ENCODE measurements around the gene CNOT4.

The CNOT4 gene, protein sequence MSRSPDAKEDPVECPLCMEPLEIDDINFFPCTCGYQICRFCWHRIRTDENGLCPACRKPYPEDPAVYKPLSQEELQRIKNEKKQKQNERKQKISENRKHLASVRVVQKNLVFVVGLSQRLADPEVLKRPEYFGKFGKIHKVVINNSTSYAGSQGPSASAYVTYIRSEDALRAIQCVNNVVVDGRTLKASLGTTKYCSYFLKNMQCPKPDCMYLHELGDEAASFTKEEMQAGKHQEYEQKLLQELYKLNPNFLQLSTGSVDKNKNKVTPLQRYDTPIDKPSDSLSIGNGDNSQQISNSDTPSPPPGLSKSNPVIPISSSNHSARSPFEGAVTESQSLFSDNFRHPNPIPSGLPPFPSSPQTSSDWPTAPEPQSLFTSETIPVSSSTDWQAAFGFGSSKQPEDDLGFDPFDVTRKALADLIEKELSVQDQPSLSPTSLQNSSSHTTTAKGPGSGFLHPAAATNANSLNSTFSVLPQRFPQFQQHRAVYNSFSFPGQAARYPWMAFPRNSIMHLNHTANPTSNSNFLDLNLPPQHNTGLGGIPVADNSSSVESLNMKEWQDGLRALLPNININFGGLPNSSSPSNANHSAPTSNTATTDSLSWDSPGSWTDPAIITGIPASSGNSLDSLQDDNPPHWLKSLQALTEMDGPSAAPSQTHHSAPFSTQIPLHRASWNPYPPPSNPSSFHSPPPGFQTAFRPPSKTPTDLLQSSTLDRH

DNA sequence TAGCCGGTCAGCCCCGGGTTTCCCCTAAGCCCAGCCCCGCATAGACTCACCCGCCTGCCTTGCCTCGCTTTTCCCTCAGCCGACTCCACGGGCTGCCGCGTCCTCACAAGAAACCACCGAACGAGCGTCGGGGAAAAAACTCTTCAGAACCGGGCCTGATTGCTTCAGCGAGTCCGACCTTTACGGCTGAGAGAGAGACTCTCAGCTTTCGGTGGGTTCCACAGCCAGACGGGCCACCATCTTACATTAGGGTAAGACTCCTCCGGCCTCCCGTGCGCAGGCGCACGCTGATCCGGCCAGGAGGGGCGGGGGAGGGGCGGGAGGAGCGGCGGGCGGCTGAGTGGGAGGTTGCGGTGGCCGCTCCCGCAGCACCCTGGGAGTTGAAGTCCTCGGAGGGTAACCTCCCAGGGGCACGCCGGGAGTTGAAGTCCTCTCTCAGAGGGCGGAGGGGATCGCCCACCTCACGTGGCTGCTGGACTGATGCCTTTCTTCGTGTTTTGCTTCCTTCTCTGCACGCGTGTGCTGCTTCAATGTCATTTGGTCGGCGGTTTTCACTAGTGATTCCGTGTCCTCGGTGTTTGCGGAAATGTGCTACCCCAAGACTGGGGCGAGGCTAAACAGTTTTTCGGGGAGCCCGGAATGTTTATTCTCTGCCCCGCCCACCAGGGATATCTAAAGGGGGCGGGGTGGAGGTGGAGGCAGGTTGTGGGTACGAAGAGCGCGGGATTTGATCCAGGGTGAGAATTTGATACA lies at the start of gene CNOT4:
Gene CNOT4 (minus strand): TSS at position 264 of the 753 bp plus-strand sequence. CDS start 71,771 bp downstream, outside the sequence.
- peak; percentile 99 for DNase-seq

DNA sequence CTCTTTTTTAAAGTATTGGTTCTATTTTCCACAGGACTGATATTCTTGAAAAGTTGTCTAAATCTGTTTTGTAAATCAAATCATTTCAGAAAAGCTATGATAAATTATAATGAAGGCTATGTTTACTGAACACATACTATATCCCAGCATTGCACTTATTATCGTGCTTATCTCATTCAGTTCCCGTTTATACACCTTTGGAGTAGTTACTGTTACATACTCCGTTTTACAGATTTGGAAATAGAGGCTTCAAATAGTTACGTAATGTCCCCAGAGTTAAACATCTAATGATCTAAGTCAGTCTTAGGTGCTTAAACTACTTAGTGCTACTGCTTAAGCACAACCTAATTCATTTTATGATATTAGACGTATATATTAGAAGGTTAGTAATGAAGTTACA lies 49.0 kb upstream of the CNOT4 start:
- DNase-seq, result no peak

DNA sequence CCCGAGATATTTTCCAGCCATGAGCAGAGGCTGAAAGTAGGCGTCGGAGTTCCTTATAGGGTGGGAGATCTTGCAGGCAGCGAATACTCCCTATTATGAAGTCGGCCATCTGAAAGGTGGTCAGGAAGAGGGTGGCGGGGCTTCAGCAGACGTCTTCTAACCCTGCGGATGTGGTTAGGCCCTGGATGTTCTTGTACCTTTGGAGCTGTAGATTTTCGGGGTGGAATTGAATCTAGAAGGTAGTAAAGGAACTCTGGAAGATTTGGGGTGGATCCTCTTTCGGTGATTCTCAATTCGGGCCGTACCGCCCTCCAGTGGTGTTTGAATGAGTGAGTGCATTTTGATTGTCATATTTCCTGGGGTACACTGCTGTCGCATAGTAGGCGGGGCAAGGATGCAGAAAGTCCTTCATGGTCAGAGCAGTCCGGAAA lies 48.5 kb upstream of the CNOT4 start:
- DNase-seq, result peak; percentile 84

DNA sequence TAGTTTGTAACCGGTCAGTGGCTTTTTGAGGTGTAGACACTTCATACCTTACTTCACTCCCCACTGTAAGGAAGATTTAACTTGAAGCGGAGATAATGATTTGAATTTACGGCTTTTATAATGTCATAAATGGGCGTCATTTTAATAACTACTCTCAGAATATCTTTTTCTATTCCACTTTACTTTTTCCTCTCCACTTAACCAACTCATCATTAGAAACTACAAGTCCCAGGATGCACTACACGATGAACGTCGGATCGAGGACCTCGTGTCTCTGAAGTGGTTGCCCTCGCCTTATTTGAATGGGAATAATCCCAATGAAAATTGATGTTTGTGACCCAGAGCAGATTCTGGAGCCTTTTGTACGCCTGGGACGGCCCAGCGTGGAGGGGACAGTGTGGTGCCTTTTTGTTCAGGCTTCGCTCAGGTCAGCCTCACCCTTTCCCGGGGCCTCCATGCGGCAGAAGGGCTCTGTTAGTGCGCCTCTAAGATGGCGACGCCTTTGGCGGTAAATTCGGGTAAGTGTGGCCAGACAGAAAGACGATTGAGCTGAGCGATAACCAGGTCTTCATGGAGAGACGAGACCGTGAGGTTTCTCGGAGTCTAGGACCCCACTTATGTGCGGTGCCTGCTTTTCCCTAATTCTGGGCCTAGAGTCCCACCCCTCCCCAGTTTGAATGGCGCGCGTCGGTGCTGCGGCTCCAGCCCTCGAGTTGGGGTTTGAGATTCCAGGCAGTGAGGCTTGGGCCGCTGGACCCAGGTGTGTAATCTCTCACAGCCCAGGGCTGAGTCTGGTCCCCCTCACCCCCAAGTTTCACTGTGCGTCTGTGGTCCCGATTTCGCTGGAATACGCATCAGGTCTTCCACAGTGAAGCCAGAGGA lies 47.8 kb upstream of the CNOT4 start, which contains the start of gene NUP205:
Gene NUP205 (plus strand): TSS at position 463 of the 882 bp plus-strand sequence. CDS start 28 bp downstream, at position 491.
- DNase-seq, result peak; percentile 94

DNA sequence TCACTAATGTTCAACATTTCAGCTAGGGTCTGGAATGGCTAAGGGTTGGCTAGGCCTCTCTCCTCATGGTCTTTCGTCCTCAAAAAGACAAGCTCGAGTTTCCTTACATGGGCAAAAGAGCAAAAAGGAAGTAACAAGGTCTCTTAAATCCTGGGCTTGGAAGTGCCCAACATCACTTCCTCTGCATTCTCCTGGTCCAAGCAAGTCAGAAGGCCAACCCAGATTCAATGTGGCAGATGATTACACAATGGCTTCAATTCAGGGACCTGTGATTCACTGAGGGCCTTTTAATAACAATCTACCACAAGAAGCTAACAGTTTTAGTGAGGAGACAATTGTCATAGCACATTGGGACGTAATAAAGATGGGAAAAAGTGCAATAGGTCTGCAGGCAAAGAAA lies 43.4 kb upstream of the CNOT4 start:
- DNase-seq, result no peak

DNA sequence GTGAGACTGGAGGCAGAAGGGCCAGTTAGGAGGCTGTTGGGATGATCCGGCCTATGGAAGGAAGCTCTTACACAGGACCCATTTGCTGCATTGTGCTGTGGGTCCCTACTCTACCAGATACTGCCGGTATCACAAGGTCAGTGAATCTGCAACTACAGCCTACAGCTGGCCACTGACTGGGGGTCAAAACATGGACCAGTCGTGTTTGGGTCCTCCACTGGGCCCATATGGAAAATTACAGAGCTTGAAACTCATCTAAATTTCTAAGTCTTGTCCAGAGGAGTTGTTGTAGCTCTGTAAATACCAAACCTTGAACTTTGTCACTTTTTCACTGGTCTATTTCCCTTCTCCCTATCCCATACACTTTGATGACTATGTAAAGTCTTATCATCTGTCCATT lies 42.2 kb upstream of the CNOT4 start:
- DNase-seq, result no peak

DNA sequence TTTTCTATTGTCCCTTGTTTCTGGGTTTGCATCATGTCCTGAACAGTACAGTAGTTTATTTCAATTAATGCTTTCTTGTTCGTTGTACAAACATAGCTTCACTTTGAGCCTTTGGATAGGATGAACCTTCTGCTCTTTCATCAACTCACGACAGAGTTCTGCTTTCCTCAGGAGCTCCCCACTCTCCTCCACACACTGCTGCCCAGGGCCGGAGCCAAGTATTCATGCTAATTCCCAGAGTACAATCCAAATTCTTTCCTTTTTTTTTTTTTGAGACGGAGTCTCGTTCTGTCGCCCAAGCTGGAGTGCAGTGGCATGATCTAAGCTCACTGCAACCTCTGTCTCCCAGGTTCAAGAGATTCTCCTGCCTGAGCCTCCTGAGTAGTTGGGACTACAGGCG lies 40.3 kb upstream of the CNOT4 start:
- DNase-seq, result no peak

DNA sequence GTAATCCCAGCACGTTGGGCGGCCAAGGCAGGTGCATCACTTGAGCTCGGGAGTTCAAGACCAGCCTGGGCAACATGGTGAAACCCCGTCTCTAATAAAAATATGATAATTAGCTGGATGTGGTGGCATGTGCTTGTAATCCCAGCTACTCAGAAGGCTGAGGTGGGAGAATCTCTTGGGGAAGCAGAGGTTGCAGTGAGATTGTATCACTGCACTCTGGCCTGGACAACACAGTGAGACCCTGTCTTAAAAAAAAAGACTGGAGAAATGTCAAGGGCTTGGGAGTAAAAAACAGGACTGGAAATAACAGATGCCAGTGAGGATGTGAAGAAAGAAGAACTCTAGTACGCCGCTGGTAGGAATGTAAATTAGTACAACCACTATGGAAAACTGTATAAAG lies 31.1 kb upstream of the CNOT4 start:
- no peak for DNase-seq

DNA sequence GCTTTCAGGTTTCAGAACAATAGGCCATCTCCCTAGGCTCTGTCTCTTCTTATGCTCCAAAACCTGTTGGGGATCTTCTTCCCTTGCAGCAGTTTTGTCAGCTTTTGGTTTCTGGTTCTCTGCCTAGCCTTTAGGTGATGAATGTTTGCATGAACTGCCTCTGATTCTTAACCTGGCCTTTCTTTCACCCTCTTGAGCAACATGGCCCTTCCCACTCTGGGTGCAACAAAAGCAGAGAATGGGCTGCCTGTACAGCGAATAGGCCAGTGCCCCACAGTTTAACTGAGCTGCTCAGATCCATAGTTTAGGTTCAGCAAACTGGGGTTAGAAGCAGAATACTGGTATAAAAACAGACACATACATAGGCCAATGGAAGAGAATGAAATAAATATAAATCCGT lies 29.7 kb upstream of the CNOT4 start:
- no peak for DNase-seq

DNA sequence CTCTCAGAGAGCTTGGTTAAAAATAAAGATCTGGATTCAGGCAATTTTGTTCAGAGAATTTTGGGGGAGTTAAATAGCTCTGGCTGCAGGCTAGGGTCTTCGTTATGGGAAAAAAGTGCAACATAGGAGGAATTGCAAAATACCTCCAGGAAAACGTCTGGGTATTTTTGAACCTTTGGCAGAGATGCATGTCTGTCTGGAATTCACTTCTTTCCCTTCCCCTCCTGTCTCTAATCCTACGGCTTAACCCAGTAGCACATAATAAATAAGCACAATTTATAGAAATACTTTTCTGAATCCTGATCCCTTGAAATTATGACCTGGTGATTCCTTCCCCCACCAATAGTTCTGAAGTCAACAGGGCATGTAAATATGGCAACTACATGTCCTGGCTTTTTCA lies 28.5 kb upstream of the CNOT4 start:
- DNase-seq, result no peak

DNA sequence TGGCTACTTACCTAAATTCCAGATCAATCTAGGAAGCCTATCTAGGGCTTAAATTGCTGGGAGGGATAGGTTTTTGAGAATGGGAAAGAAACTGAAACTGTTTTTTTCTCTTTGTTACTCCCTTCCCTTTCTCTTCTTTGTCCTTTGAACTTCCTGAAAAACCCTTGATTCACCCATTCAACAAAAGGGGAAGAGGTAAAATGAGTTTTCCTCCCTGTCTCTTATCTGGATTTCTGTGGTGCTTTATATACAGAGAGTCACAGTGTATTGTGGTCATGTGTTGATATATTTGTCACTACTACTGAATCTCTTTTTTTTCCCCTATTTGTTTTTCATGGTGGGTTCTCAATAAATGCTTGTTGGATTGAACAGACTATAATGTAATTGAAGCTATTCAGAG lies 28.0 kb upstream of the CNOT4 start:
- no peak for DNase-seq

DNA sequence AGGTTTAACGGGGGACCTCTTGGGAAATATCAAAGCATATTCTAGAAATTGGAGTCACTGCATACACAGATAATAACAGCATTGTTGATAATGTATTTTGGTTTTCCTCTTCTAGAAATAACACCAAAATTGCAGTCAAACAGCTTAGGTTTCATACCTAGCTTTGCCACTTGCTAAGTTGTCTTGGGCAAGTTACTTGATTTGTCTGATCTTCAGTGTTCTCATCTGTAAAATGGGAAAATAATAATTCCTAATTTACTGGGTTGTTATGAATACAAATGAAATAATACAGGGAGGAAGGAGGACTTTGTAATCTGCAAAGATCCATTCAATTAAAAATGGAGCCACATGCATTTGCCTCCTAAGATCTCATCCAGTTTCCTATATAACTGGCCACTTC lies 27.6 kb upstream of the CNOT4 start:
- DNase-seq, result no peak

DNA sequence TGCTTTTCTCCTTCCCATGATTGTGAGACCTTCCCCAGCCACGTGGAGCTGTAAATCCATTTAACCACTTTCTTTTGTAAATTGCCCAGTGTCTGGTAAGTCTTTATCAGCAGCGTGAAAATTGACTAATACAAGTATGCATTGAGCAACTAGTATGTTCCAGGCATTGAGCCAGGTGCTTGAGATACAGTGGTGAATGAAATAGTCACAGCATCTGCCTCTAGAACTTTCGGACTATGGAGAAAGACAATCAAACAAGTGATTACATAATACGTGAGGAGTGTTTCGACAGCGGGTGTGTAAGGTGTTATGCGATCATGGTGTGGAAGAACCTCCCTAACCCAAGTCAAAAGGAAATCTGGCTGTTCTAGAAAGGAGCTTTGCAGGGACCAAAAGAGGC lies 26.2 kb upstream of the CNOT4 start:
- no peak for DNase-seq

DNA sequence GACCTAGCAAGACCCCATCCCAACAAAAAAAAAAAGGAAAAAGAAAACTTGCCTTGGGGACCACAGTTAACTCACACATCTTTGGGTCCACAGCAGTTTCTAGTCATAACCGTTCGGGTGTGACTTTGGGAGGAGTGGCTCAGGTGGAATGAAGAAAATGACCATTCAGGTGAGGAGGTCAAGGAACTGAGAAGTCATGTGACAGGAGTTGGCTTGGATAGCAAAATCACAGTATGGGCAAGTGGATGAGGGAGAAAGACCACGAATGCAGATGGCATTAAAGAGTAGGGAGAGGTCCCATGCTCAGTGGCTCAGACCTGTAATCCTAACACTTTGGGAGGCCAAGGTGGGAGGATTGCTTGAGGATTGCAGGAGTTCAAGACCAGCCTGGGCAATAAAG lies 17.1 kb upstream of the CNOT4 start:
- no peak for DNase-seq

DNA sequence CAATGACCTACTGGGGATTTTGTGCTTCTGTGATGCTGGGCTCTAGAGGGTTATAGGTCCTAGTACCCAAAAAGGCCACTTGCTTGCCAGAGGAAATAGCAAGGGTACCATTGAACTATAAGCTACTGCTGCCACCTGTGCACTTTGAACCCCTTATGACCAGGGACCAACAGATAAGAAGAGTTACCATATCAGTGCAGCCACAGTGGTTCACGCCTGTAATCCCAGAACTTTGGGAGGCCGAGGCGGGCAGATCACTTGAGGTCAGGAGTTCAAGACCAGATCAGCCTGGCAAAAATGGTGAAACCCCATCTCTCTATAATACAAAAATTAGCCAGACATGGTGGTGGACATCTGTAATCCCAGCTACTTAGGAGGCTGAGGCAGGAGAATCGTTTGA lies 15.5 kb upstream of the CNOT4 start:
- no peak for DNase-seq

DNA sequence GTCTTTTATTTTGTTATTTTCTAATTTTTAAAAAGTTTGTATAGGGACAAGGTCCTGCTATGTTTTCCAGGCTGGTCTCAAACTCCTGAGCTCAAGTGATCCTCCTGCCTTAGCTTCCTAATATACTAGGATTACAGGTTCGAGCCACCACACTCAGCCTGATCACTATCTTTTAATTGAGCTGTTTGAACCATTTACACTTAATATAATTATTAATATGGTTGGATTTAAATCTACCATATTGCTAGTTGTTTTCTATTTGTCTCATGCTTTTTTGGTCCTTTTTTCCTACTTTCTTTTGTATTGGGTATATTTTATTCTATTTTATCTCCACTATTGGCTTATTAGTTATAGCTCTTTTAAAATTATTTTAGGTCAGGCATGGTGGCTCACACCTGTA lies 13.2 kb upstream of the CNOT4 start:
- no peak for DNase-seq

DNA sequence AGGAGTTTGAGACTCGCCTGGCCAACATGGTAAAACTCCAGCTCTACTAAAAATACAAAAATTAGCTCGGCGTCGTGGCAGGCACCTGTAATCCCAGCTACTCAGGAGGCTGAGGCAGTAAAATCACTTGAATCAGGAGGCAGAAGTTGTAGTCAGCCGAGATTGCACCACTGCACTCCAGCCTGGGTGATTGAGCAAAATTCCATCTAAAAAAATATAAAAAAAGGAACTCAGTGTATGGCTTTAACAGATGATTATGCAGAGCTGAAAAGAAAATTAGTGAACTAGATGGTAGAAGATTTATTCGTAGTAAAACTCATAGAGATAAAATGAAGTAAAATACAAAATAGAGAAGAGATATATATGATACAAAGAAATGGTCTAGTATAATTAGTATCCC lies 12.6 kb upstream of the CNOT4 start:
- DNase-seq, result no peak

DNA sequence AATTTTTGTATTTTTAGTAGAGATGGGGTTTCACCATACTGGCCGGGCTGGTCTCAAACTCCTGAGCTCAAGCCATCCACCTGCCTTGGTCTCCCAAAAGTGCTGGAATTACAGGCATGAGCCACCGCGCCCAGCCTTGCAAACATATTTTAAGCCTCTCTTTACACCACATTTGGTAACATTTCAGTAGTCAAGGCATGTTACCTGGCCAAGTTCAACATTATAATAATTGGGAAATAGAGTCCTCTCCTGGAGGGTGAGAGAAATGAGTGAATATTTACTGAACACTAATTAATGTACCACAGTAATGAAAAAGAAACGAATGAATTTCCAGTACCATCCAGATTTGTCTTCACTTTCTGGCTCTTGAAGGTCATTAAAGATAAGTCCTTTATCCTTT lies 10.0 kb upstream of the CNOT4 start:
- no peak for DNase-seq

DNA sequence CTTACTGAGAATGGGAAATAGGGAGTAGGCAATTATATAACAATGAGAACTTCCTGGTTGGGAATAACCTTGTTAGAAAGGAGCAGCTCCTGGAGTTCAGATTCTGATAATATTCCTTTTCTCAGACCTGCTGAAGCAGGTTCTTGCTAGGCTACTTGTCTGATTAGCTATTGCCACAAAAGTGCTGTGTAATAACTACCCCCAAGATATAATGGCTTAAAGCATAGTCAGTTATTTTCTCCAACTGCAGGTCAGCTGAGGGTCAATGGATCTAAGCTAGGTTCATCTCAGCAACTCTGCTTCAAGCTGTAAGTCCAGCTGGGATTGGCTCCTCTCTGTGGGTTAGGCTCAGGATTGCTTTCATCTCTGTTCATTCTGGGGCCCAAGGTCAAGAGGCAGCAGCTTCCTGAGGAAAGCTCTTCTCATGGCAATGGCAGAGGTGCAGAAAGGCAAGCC lies 9.4 kb upstream of the CNOT4 start:
- DNase-seq, result no peak

DNA sequence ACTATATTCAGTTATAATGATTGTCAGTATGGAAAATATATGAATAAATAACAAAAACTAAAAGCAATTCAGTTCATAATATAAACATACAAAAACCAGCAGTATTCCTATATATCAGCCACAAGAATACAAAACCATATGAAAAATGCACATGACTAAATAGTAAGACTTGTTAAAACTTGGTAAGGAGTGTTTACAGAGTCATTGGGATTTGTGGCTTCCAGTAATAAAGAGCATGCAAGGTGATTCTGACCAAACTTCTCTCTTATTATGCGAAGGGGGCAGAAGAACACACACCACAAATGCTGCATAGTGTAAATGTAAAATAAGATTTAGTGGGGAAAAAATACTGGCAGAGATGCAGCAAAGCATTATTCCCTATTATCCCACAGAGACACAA lies 8.8 kb upstream of the CNOT4 start:
- no peak for DNase-seq

DNA sequence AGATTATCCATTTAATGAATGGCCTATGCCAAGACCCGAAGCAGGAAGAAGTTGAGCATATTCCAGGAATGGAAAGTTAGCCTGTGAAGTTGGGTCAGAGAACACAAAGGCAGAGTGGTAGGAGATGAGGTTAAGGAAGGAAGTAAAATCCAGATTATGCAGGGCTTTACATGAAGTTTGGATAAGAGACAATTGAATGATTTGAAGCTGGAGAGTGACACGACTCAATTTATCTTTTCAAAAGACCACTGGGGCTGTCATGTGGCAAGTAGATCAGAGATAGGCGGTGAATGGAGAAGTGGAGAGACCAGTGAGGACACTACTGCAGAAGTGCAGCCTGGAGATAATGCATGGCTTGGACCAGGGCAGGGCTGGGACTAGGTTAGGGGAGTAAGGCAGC lies 7.2 kb upstream of the CNOT4 start:
- DNase-seq, result no peak

DNA sequence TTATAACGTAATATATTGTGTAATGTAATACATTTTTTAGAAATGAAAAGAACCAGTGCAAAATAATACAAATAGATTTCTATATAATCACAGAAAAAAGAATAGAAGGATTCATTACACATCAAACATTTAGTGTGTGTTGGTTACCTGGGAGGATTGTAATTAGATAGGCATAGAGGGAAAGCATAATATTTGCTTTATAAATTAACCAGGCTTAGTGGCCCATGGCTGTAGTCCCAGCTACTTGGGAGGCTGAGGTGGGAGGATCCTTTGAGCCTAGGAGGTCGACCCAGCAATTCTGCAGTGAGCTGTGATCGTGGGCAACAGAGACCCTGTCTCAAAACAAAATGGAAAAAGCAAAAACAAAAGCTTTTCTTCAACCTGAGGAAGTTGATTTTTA lies 5.0 kb upstream of the CNOT4 start:
- peak; percentile 59 for DNase-seq

Measured in NCI-H69 (cell line).